Body of pancreas (tissue), 4 donors: ENCODE measurements around the gene MUC5AC. TPM values are rescaled to one million over a fixed set of nuclear protein-coding genes. Genes with fewer than 3 reads are reported as not detected.

Experiments used
- ATAC-seq: fragments of 150-250 bp; one replicate; pipeline ENCODE4 v1.9.1; 2016
- DNase-seq, 4 donors: peaks; one replicate each; pipeline ENCODE4 v3.0.0-alpha.2; 2019
- H3K27ac ChIP-seq, 4 donors: fragments of 200-600 bp; sonication (generic); 1 replicate in 3 of 4; 2 replicates in 1 of 4; pipeline versions ENCODE4 v1.5.1 to v1.6.1; 2016 to 2019; ENCODE audit warnings: mild to moderate bottlenecking in 1 of 4, mixed read lengths in 1 of 4, moderate library complexity in 1 of 4
- H3K27me3 ChIP-seq, 2 donors: fragments of 200-600 bp; sonication (generic); one replicate each; pipeline ENCODE4 v1.6.0; 2016; ENCODE audit warnings: mild to moderate bottlenecking in 1 of 2
- H3K36me3 ChIP-seq, 2 donors: fragments of 200-600 bp; sonication (generic); replicated peaks in 1 of 2; 2 replicates each; pipeline ENCODE4 v1.5.1; 2016; ENCODE audit warnings: low read depth in 2 of 2; ENCODE audit not compliant: insufficient read depth in 1 of 2
- H3K4me1 ChIP-seq: fragments of 200-600 bp; sonication (generic); one replicate; pipeline ENCODE4 v1.6.0; 2016
- H3K4me3 ChIP-seq, 2 donors: fragments of 200-600 bp; sonication (generic); 1 replicate in 1 of 2; 2 replicates in 1 of 2; pipeline ENCODE4 v1.5.1; 2016 to 2019
- H3K9me3 ChIP-seq, 3 donors: fragments of 200-600 bp; sonication (generic); 1 replicate in 2 of 3; 2 replicates in 1 of 3; pipeline ENCODE4 v1.5.1; 2016
- CTCF ChIP-seq, 7 experiments: fragments of 450-650 bp in 4 of 7; fragments of 200-600 bp in 3 of 7; sonication (generic) in 3 of 7; IDR thresholded peaks; one replicate each; pipeline ENCODE4 v1.5.1; 2016 to 2019; ENCODE audit warnings: antibody characterized with exemption in 7 of 7
- POLR2A ChIP-seq, 3 donors: fragments of 450-650 bp; IDR thresholded peaks; one replicate each; pipeline ENCODE4 v1.6.1; 2016; ENCODE audit warnings: antibody characterized with exemption in 3 of 3, mild to moderate bottlenecking in 2 of 3
- WGBS, 2 donors: methylation state at CpG; one replicate each; pipeline ENCODE4 v1.1.5; 2017; 5-methylcytosine and 5-hydroxymethylcytosine counted together
- intact Hi-C: fragments of 100-400 bp; cut with DNase I; formaldehyde crosslinking; loops from one replicate; pipeline ENCODE4 v1.15.1; 2023
- total RNA-seq, 2 donors: library from RNA; depleted of rRNA; stranded (reverse); fragments of >200 nt; gene quantifications; one replicate each; pipeline ENCODE4 v1.1.0, GENCODE V29; 2016

MUC5AC gene
- total RNA-seq, 2 donors from 2014 or later: under 0.01 to 1.8 TPM

- no peak for DNase-seq
- 42 to 49% methylated on average over 12 of the region's 12 CpGs for WGBS, 2 donors
- no peak overlapping the region for H3K4me3 ChIP-seq
- no peaks in the 10 kb centered on the region for H3K36me3 ChIP-seq
- no peaks in the 10 kb centered on the region for H3K4me1 ChIP-seq
- H3K27me3 ChIP-seq: no peaks in the 10 kb centered on the region
- TF ChIP-seq POLR2A (IDR thresholded peaks at IDR 0.05) (no peak), CTCF (IDR thresholded peaks at IDR 0.05) (no peak)
- no peak for ATAC-seq
- H3K9me3 ChIP-seq: peaks cover 0 to 8% (median 1%) of the 10 kb centered on the region in 3 donors
- intact Hi-C loops: no loop called here
- H3K27ac ChIP-seq: no peak overlapping the region
Observed at GRCh38 chr11:1139441-1140083, 18.2 kb upstream of the MUC5AC start.

GRCh38 chr11:1140642-1141490, 16.9 kb upstream of the MUC5AC start:
- no peak for ATAC-seq
- intact Hi-C loops: no loop called here
- DNase-seq: no peak

GRCh38 chr11:1146365-1146764, 11.4 kb upstream of the MUC5AC start:
- no peak for DNase-seq
- intact Hi-C loops: no loop called here
- 83 to 88% methylated on average over 14 to 19 of the region's 21 CpGs for WGBS, 2 donors

More at GRCh38 chr11:1140642-1141490, 16.9 kb upstream of the MUC5AC start:
- no peaks in the 10 kb centered on the region for H3K36me3 ChIP-seq
- no peak overlapping the region for H3K27ac ChIP-seq
- no peak overlapping the region for H3K4me3 ChIP-seq
- H3K4me1 ChIP-seq: no peaks in the 10 kb centered on the region
- TF ChIP-seq CTCF (IDR thresholded peaks at IDR 0.05): no peak
- no peak for TF ChIP-seq POLR2A (IDR thresholded peaks at IDR 0.05)
- no peaks in the 10 kb centered on the region for H3K27me3 ChIP-seq
- H3K9me3 ChIP-seq: peaks cover 0 to 8% (median 0%) of the 10 kb centered on the region in 3 donors
- WGBS, 2 donors: 72 to 77% methylated on average over 13 to 18 of the region's 18 CpGs

GRCh38 chr11:1147792-1148191, 10.0 kb upstream of the MUC5AC start:
- H3K4me1 ChIP-seq: no peaks in the 10 kb centered on the region
- 72 to 78% methylated on average over 5 to 6 of the region's 6 CpGs for WGBS, 2 donors
- intact Hi-C loops: no loop called here

More at GRCh38 chr11:1146365-1146764, 11.4 kb upstream of the MUC5AC start:
- H3K9me3 ChIP-seq: peaks cover 0 to 8% (median 0%) of the 10 kb centered on the region in 3 donors
- TF ChIP-seq POLR2A (IDR thresholded peaks at IDR 0.05) (no peak), CTCF (IDR thresholded peaks at IDR 0.05) (no peak)
- no peaks in the 10 kb centered on the region for H3K27me3 ChIP-seq
- H3K4me1 ChIP-seq: no peaks in the 10 kb centered on the region
- H3K4me3 ChIP-seq: no peak overlapping the region
- H3K27ac ChIP-seq: no peak overlapping the region
- no peak for ATAC-seq
- no peaks in the 10 kb centered on the region for H3K36me3 ChIP-seq

More at GRCh38 chr11:1147792-1148191, 10.0 kb upstream of the MUC5AC start:
- TF ChIP-seq POLR2A (IDR thresholded peaks at IDR 0.05) (no peak), CTCF (IDR thresholded peaks at IDR 0.05) (no peak)
- ATAC-seq: no peak
- no peaks in the 10 kb centered on the region for H3K36me3 ChIP-seq
- H3K4me3 ChIP-seq: no peak overlapping the region
- H3K27me3 ChIP-seq: no peaks in the 10 kb centered on the region
- H3K27ac ChIP-seq: no peak overlapping the region
- H3K9me3 ChIP-seq: peaks cover 0 to 8% (median 0%) of the 10 kb centered on the region in 3 donors
- DNase-seq: no peak
